Type B pancreatic cell (in vitro differentiated cells): ENCODE data around the gene WIPF3. TPM values are rescaled to one million over a fixed set of nuclear protein-coding genes. Genes with fewer than 3 reads are reported as not detected.

Source experiments
- DNase-seq: peaks from one replicate; pipeline ENCODE4 v3.0.0; 2021; ENCODE audit warnings: mixed read lengths; ENCODE audit not compliant: unreplicated experiment; ENCODE audit errors: extremely low spot score
- H3K27ac Mint-ChIP-seq: 2 replicates; pipeline ENCODE4 v1.8.0; 2021; ENCODE audit warnings: mild to moderate bottlenecking, mixed read lengths
- H3K27me3 Mint-ChIP-seq: 2 replicates; pipeline ENCODE4 v1.8.0; 2021; ENCODE audit warnings: mixed read lengths
- H3K36me3 Mint-ChIP-seq: 2 replicates; pipeline ENCODE4 v1.8.0; 2021; ENCODE audit warnings: mixed read lengths
- H3K4me1 Mint-ChIP-seq: one replicate; pipeline ENCODE4 v1.8.0; 2021; ENCODE audit warnings: mixed read lengths; ENCODE audit not compliant: unreplicated experiment
- H3K4me3 Mint-ChIP-seq: 2 replicates; pipeline ENCODE4 v1.8.0; 2021; ENCODE audit warnings: mild to moderate bottlenecking, mixed read lengths
- H3K9me3 Mint-ChIP-seq: 2 replicates; pipeline ENCODE4 v1.8.0; 2021; ENCODE audit warnings: mixed read lengths
- total RNA-seq: library from RNA; stranded (reverse); gene quantifications from 2 replicates; pipeline ENCODE4 v1.2.1, GENCODE V29; 2021; ENCODE audit warnings: low replicate concordance
- TF ChIP-seq, protein P1 (sequence below): fragments of 200-600 bp; sonication (generic); conservative IDR thresholded peaks from 2 replicates; pipeline ENCODE4 v1.5.0; 2021; ENCODE audit warnings: antibody characterized with exemption, mild to moderate bottlenecking

The WIPF3 gene
- total RNA-seq, 1 donor from 2014 or later, result 1.7 TPM

DNA sequence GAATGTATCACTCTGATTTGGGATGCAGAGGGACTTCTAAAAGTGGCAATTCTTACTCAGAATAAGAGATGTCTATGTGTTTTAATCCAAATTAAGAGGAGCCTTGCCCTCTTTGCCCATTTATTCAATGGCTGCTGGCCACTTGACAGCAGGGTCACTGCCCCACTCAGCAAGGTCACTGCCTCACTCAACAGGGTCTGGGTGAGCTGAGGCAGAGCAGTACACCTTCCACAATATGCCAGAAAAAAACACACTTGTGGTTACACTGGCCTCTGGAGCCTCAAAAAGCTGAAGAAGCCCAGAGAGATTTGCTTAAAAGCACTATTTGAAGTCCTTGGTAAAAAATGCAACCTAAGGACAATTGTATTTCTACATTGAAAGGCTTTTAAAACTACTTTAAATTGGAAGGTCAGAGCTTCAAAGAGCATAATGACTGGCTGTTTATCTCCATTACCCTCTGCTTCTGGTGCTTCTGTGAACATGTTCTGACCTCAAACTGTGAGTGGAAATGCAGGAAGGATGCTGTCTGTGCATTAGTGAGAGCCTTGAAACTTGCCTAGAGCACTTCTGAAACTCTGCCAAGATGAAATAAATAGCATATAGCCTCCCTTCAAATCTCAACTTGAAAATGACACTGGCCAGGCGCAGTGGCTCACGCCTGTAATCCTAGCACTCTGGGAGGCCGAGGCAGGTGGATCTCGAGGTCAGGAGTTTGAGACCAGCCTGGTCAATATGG is 35.1 kb upstream of the WIPF3 start:
- Mint-ChIP-seq H3K9me3 (peaks cover 5% of the 10 kb centered on the region), H3K36me3 (no peaks in the 10 kb centered on the region), H3K4me3 (no peak overlapping the region), H3K27me3 (peaks cover 28% of the 10 kb centered on the region), H3K27ac (no peak overlapping the region), H3K4me1 (peaks cover 9% of the 10 kb centered on the region)
- DNase-seq, result no peak
- TF ChIP-seq, protein P1, sequence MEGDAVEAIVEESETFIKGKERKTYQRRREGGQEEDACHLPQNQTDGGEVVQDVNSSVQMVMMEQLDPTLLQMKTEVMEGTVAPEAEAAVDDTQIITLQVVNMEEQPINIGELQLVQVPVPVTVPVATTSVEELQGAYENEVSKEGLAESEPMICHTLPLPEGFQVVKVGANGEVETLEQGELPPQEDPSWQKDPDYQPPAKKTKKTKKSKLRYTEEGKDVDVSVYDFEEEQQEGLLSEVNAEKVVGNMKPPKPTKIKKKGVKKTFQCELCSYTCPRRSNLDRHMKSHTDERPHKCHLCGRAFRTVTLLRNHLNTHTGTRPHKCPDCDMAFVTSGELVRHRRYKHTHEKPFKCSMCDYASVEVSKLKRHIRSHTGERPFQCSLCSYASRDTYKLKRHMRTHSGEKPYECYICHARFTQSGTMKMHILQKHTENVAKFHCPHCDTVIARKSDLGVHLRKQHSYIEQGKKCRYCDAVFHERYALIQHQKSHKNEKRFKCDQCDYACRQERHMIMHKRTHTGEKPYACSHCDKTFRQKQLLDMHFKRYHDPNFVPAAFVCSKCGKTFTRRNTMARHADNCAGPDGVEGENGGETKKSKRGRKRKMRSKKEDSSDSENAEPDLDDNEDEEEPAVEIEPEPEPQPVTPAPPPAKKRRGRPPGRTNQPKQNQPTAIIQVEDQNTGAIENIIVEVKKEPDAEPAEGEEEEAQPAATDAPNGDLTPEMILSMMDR, result no peak

DNA sequence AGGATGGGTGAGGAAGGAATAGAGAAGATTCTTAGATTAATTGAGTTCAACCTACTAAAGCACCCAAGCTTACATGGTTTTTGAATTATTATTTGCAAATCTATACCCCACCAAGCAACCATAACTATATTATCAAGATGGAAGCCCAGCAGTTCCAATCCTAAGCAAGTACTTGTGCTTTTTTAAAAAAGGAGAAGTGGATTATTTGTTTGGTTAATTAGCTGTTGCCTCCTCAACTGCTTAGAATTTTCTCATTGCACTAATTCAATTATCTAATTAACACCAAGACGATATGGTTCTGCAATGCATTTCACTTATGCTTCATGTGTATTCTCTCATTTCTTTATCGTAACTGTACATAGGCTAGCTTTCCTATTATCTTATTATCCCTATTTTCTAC is 27.3 kb upstream of the WIPF3 start:
- Mint-ChIP-seq H3K27ac (no peak overlapping the region), H3K9me3 (no peaks in the 10 kb centered on the region), H3K36me3 (no peaks in the 10 kb centered on the region), H3K4me3 (no peak overlapping the region), H3K4me1 (no peaks in the 10 kb centered on the region), H3K27me3 (peaks cover 34% of the 10 kb centered on the region)
- TF ChIP-seq, protein P1, result no peak
- no peak for DNase-seq

DNA sequence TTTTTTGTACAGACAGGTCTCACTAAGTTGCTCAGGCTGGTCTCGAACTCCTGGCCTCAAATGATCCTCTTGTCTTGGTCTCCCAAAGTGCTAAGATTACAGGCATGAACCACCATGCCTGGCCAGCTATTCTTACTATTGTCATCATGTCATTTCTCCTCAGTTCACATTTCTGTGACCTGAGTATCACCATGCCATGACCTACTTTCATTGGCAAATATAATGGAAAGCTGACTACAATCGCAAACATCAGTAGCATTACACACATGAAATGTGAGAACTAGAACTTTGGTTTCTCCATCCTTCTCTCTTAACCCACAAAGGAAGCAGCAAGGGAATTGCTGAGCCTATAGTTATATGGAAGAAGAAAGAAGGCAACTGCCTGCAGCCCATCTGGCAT is 26.0 kb upstream of the WIPF3 start:
- Mint-ChIP-seq H3K36me3 (no peaks in the 10 kb centered on the region), H3K9me3 (no peaks in the 10 kb centered on the region), H3K27me3 (peaks cover 30% of the 10 kb centered on the region), H3K27ac (no peak overlapping the region), H3K4me1 (no peaks in the 10 kb centered on the region), H3K4me3 (no peak overlapping the region)
- TF ChIP-seq, protein P1, result no peak
- no peak for DNase-seq

DNA sequence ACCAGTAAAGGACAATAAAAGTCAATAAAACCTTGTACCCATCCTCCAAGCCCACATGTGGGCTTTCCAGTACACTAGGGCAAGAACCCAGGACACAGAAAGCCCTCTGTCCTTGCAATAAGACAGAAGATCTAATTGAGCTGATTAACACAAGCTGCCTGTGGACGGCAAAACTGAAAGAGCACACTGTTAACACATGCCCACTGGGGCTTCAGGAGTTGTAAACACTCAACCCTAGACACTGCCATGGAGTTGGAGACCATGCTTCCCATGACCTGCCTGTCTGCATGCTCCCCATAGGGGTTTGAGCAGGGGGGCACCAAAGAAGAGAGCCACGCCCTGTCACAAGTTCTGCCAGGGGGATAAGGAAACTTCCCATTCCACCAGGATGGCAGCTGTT is 22.6 kb upstream of the WIPF3 start:
- no peak overlapping the region for H3K4me3 Mint-ChIP-seq
- no peaks in the 10 kb centered on the region for H3K9me3 Mint-ChIP-seq
- TF ChIP-seq, protein P1, result no peak
- no peak overlapping the region for H3K27ac Mint-ChIP-seq
- no peaks in the 10 kb centered on the region for H3K36me3 Mint-ChIP-seq
- DNase-seq, result no peak
- H3K27me3 Mint-ChIP-seq, result peaks cover 12% of the 10 kb centered on the region
- no peaks in the 10 kb centered on the region for H3K4me1 Mint-ChIP-seq

GRCh38 chr7:29793507-29793906 is 12.8 kb upstream of the WIPF3 start:
- no peak overlapping the region for H3K27ac Mint-ChIP-seq
- no peak overlapping the region for H3K4me3 Mint-ChIP-seq
- DNase-seq, result no peak
- H3K27me3 Mint-ChIP-seq, result peaks cover 8% of the 10 kb centered on the region
- no peaks in the 10 kb centered on the region for H3K4me1 Mint-ChIP-seq
- H3K9me3 Mint-ChIP-seq, result no peaks in the 10 kb centered on the region
- no peaks in the 10 kb centered on the region for H3K36me3 Mint-ChIP-seq
- TF ChIP-seq, protein P1, result no peak
